GM23248 (cell line): ENCODE data around the gene HEBP2.

Experiments
- EZH2 ChIP-seq: fragments of 200-600 bp; sonication (generic); IDR thresholded peaks from 2 replicates; pipeline ENCODE4 v1.6.1; 2018; ENCODE audit warnings: antibody characterized with exemption, mild to moderate bottlenecking; ENCODE audit not compliant: insufficient read depth, poor library complexity, severe bottlenecking
- EZH2phosphoT487 ChIP-seq: fragments of 200-600 bp; sonication (generic); IDR thresholded peaks from 2 replicates; pipeline ENCODE4 v1.6.1; 2018; ENCODE audit warnings: antibody characterized with exemption, moderate library complexity, mild to moderate bottlenecking, low read depth; ENCODE audit not compliant: insufficient read depth

DNA sequence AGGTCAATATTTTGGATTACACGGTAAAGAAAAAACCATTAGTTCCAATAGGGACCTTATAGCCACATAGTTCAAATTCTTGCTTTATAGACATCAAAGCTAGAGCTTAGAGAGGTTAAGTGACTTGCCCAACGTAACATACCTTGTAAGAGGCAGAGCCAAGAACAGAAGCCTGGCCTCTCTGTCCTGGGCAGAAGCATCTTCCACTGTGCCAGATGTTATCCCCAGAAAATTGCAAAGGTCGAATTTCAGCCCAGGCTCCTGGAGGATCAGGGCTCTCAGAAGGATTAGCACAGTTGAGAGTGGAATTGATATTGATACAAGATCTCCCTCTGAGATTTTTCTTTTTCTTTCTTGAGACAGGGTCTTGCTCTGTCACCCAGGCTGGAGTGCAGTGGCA, 20.2 kb upstream of the HEBP2 start:
- TF ChIP-seq EZH2 = no peak
- TF ChIP-seq EZH2phosphoT487 = no peak
